Heart right ventricle (tissue), 16 donors: ENCODE measurements around the gene PIP5KL1. TPM values are rescaled to one million over a fixed set of nuclear protein-coding genes. Genes with fewer than 3 reads are reported as not detected.

Experiments
- ATAC-seq, 8 donors: fragments of 200-7000 bp; cut with Tn5 transposase; one replicate each; pipeline ENCODE4 v1.9.1; 2020; ENCODE audit warnings: mild to moderate bottlenecking in 8 of 8, moderate library complexity in 8 of 8, moderate number of reproducible peaks in 1 of 8
- DNase-seq, 2 donors: peaks; one replicate each; pipeline ENCODE4 v3.0.0-alpha.2; 2020
- H3K27ac ChIP-seq, 10 donors: fragments of 200-600 bp; sonication (generic) in 2 of 10; one replicate each; pipeline versions ENCODE4 v1.5.0 to v1.8.0; 2020 to 2022; ENCODE audit warnings: mild to moderate bottlenecking in 3 of 10
- H3K27me3 ChIP-seq, 7 donors: fragments of 200-600 bp; one replicate each; pipeline ENCODE4 v1.8.0; 2021 to 2022; ENCODE audit warnings: mild to moderate bottlenecking in 2 of 7
- H3K36me3 ChIP-seq, 9 donors: fragments of 200-600 bp; sonication (generic) in 1 of 9; one replicate each; pipeline versions ENCODE4 v1.5.0 to v1.8.0; 2020 to 2022; ENCODE audit warnings: mild to moderate bottlenecking in 2 of 9
- H3K4me1 ChIP-seq, 9 donors: fragments of 200-600 bp; sonication (generic) in 1 of 9; one replicate each; pipeline versions ENCODE4 v1.5.0 to v1.8.0; 2020 to 2022; ENCODE audit warnings: mild to moderate bottlenecking in 4 of 9
- H3K4me3 ChIP-seq, 10 donors: fragments of 200-600 bp; sonication (generic) in 2 of 10; one replicate each; pipeline versions ENCODE4 v1.5.0 to v1.8.0; 2020 to 2022; ENCODE audit warnings: mild to moderate bottlenecking in 7 of 10, moderate library complexity in 2 of 10
- H3K9me3 ChIP-seq, 11 donors: fragments of 200-600 bp in 10 of 11; sonication (generic) in 2 of 11; one replicate each; pipeline versions ENCODE4 v1.5.0 to v1.8.0; 2013 to 2022; ENCODE audit warnings: mild to moderate bottlenecking in 2 of 11, control low read depth in 1 of 11, moderate library complexity in 1 of 11
- CTCF ChIP-seq, 9 donors: fragments of 200-600 bp; sonication (generic) in 2 of 9; IDR thresholded peaks; one replicate each; pipeline versions ENCODE4 v1.5.0 to v1.8.0; 2021 to 2022; ENCODE audit warnings: antibody characterized with exemption in 9 of 9, mild to moderate bottlenecking in 5 of 9, moderate library complexity in 1 of 9
- WGBS, 2 donors: extraction: QIAGEN DNeasy Blood & Tissue Kit; methylation state at CpG; one replicate each; pipeline ENCODE4 v1.1.7; 2013; ENCODE audit warnings: inconsistent platforms in 1 of 2; 5-methylcytosine and 5-hydroxymethylcytosine counted together
- intact Hi-C, 10 donors: fragments of 100-400 bp; cut with DNase I; formaldehyde crosslinking; loops; one replicate each; pipeline versions ENCODE4 v1.11.1 to v1.14.2; 2022
- polyA plus RNA-seq, 2 donors: library from polyadenylated mRNA; stranded (reverse); fragments of 200-250 nt; gene quantifications; one replicate each; pipeline ENCODE4 v1.2.3, GENCODE V29; 2013
- total RNA-seq, 10 donors: library from RNA; stranded (reverse); fragmentation: NEBNext Ultra II Directional in 3 of 10; extraction: Animal tissue kit (Norgen Biotek cat#: 25700) in 3 of 10; gene quantifications; one replicate each; pipeline versions ENCODE4 v1.2.1 to v1.2.4, GENCODE V29; 2021 to 2023
- donor health status: Arrhythmogenic right ventricular cardiomyopathy.
- donor health status: ischemic (EF 13 %, LVEDD 7.1; RV severe dilation, severe dysfunction).
- donor health status: healthy with polysubstance abuse.
- donor health status: DM: no; HTN: yes; CAD: no.
- donor health status: DM: no; HTN: no; CAD: no.
- donor health status: ischemic (EF 25% LVEDD 6.9; RV normal size, moderate dysfunction).
- donor health status: ischemic (EF 25% LVEDD 5.7; RV mildly dilated, moderate dysfunction).
- donor health status: healthy.
- donor health status: DM: yes; HTN: yes; CAD: no.
- donor health status: Ischemic cardiomyopathy.
- donor health status: ischemic (EF 35%, LVEDD 5.7; RV mildly dilated, moderate dysfunction).
- donor health status: nonischemic (EF 11% LVEDD 7.7; RV severe dilation, severe dysfunction).
- donor health status: DM: yes; HTN: yes; CAD: no.
- donor health status: PGD.
- donor health status: ischemic (EF 29% LVEDD 5.4; RV normal size, mild dysfunction).
- donor health status: nonischemic (EF 23%, LVEDD 6.1; RV moderate dilation, normal function).

Gene PIP5KL1
- total and polyA plus RNA-seq, 12 donors = 0.25 to 0.59 (median 0.46) TPM; not detected in 4

GRCh38 chr9:127966416-127967150 is 36.0 kb upstream of the PIP5KL1 start:
- 58 to 67% methylated on average over 8 of the region's 8 CpGs for WGBS, 2 donors
- Histone ChIP-seq H3K27me3 (no peaks in the 10 kb centered on the region), H3K27ac (peak overlapping the region in 9 of 10 donors; percentile 76 to 93 (median 88)), H3K9me3 (no peaks in the 10 kb centered on the region), H3K4me1 (peaks cover 51 to 97% (median 92%) of the 10 kb centered on the region in 9 donors), H3K36me3 (no peaks in the 10 kb centered on the region), H3K4me3 (no peak overlapping the region)
- ATAC-seq (no peak), DNase-seq (no peak)
- TF ChIP-seq CTCF (IDR thresholded peaks at IDR 0.05) = no peak
- intact Hi-C loops = loop anchor here in 1 of 10 donors (10.0 kb wide), 1 partner anchor 1278 kb away; no protein-coding TSS in a partner anchor

GRCh38 chr9:127965953-127966352 is 35.4 kb upstream of the PIP5KL1 start:
- Histone ChIP-seq H3K36me3 (no peaks in the 10 kb centered on the region), H3K9me3 (no peaks in the 10 kb centered on the region), H3K4me1 (peaks cover 46 to 94% (median 89%) of the 10 kb centered on the region in 9 donors), H3K4me3 (peak overlapping the region in 3 of 10 donors; percentile 10 to 31 (median 14)), H3K27me3 (no peaks in the 10 kb centered on the region), H3K27ac (peak overlapping the region; percentile 64 to 93 (median 88))
- TF ChIP-seq CTCF (IDR thresholded peaks at IDR 0.05) = no peak
- DNase-seq = no peak
- WGBS, 2 donors = 42 to 46% methylated on average over 6 of the region's 6 CpGs
- intact Hi-C loops = loop anchor here in 1 of 10 donors (10.0 kb wide), 1 partner anchor 1279 kb away; no protein-coding TSS in a partner anchor
- peak in 6 of 8 donors; percentile 1 to 10 (median 4) for ATAC-seq

GRCh38 chr9:127963359-127964064 is 32.9 kb upstream of the PIP5KL1 start:
- ATAC-seq (no peak), DNase-seq (no peak)
- peaks cover 39 to 83% (median 78%) of the 10 kb centered on the region in 9 donors for H3K4me1 ChIP-seq

More at GRCh38 chr9:127963359-127964064, 32.9 kb upstream of the PIP5KL1 start:
- no peak for TF ChIP-seq CTCF (IDR thresholded peaks at IDR 0.05)
- H3K4me3 ChIP-seq = no peak overlapping the region
- 76 to 82% methylated on average over 19 of the region's 19 CpGs for WGBS, 2 donors
- intact Hi-C loops = loop anchor here in 1 of 10 donors (10.0 kb wide), 1 partner anchor 1281 kb away; no protein-coding TSS in a partner anchor
- no peaks in the 10 kb centered on the region for H3K36me3 ChIP-seq
- H3K9me3 ChIP-seq = no peaks in the 10 kb centered on the region
- peak overlapping the region in 8 of 10 donors; percentile 4 to 93 (median 68) for H3K27ac ChIP-seq
- no peaks in the 10 kb centered on the region for H3K27me3 ChIP-seq
